CD4-positive, alpha-beta T cell (primary cell): ENCODE data around the gene COX17. TPM values are rescaled to one million over a fixed set of nuclear protein-coding genes. Genes with fewer than 3 reads are reported as not detected.

Experiments used
- ATAC-seq: fragments of 200-7000 bp; cut with Tn5 transposase; one replicate; pipeline ENCODE4 v1.10.0; 2022; ENCODE audit warnings: mild to moderate bottlenecking; ENCODE audit not compliant: poor library complexity
- CTCF ChIA-PET: fragments of 350-600 bp; sonication (Branson Sonifier 250); formaldehyde crosslinking; loops from one replicate; lab custom pipeline; 2021; ENCODE audit warnings: antibody characterized with exemption, inconsistent platforms; lab: Charles Lee
- POLR2A ChIA-PET: fragments of 350-600 bp; sonication (Branson Sonifier 250); formaldehyde crosslinking; loops from one replicate; lab custom pipeline; 2021; ENCODE audit warnings: antibody characterized with exemption, inconsistent platforms; lab: Charles Lee
- DNase-seq, 14 experiments: peaks; one replicate each; pipeline ENCODE4 v3.0.0-alpha.2; 2013 to 2020; ENCODE audit warnings: mixed read lengths in 2 of 14
- H3K27ac ChIP-seq, 2 donors: one replicate each; pipeline versions ENCODE4 v1.5.1 to v1.7.0; 2013; ENCODE audit warnings: low read length in 2 of 2, low read depth in 1 of 2, mild to moderate bottlenecking in 1 of 2
- H3K27me3 ChIP-seq, 2 experiments: 1 replicate in 1 of 2; 2 replicates in 1 of 2; pipeline versions ENCODE4 v1.6.1 to v1.7.0; 2013; ENCODE audit warnings: low read length in 2 of 2, control low read depth in 1 of 2, mild to moderate bottlenecking in 1 of 2, moderate library complexity in 1 of 2; ENCODE audit not compliant: insufficient read depth in 2 of 2, control insufficient read depth in 1 of 2
- H3K36me3 ChIP-seq: one replicate; pipeline ENCODE4 v1.6.1; 2013; ENCODE audit warnings: low read length, control low read depth; ENCODE audit not compliant: insufficient read depth
- H3K4me1 ChIP-seq: one replicate; pipeline ENCODE4 v1.6.1; 2013; ENCODE audit warnings: low read length, control low read depth; ENCODE audit not compliant: insufficient read depth
- H3K4me3 ChIP-seq: one replicate; pipeline ENCODE4 v1.5.1; 2013; ENCODE audit warnings: mild to moderate bottlenecking, low read length, moderate library complexity
- H3K9me3 ChIP-seq, 2 experiments: 1 replicate in 1 of 2; 2 replicates in 1 of 2; pipeline versions ENCODE4 v1.6.1 to v1.7.0; 2013; ENCODE audit warnings: low read length in 2 of 2, mild to moderate bottlenecking in 2 of 2, control low read depth in 1 of 2, moderate library complexity in 1 of 2; ENCODE audit not compliant: control insufficient read depth in 1 of 2, insufficient read depth in 1 of 2
- H3K27ac Mint-ChIP-seq: one replicate; pipeline ENCODE4 v1.8.0; 2020; ENCODE audit warnings: mixed read lengths
- H3K27me3 Mint-ChIP-seq: one replicate; pipeline ENCODE4 v1.8.0; 2021; ENCODE audit warnings: mixed read lengths
- H3K36me3 Mint-ChIP-seq: one replicate; pipeline ENCODE4 v1.8.0; 2021; ENCODE audit warnings: low read depth, mixed read lengths
- H3K4me1 Mint-ChIP-seq: one replicate; pipeline ENCODE4 v1.8.0; 2021; ENCODE audit warnings: low read depth, mixed read lengths
- H3K4me3 Mint-ChIP-seq: one replicate; pipeline ENCODE4 v1.8.0; 2020; ENCODE audit warnings: mild to moderate bottlenecking, mixed read lengths
- H3K9me3 Mint-ChIP-seq: one replicate; pipeline ENCODE4 v1.8.0; 2020; ENCODE audit warnings: mixed read lengths
- intact Hi-C, 2 experiments: fragments of 100-400 bp; cut with DNase I in 1 of 2; cut with micrococcal nuclease in 1 of 2; formaldehyde crosslinking; loops; one replicate each; pipeline versions ENCODE4 v1.15.1 to v1.9.0; 2023 to 2025; cut with DNase I, micrococcal nuclease
- total RNA-seq, 174 experiments: library from RNA in 2 of 174; stranded (reverse) in 2 of 174; gene quantifications; one replicate each; pipeline ENCODE4 v1.2.3 and lab custom pipeline; 2021 to 2026
- TF ChIP-seq, protein P1 (sequence below): fragments of 200-600 bp; IDR thresholded peaks from one replicate; pipeline ENCODE4 v1.8.0; 2022; ENCODE audit warnings: antibody characterized with exemption, mild to moderate bottlenecking

The COX17 gene
- total RNA-seq, 2 experiments from 2014 or later = 24.6 to 26.3 TPM

GRCh38 chr3:119662604-119663373 lies 14.4 kb downstream of the COX17 start:
- no peak overlapping the region for H3K27ac ChIP-seq
- Mint-ChIP-seq H3K36me3 (peaks cover 16% of the 10 kb centered on the region), H3K27ac (no peak overlapping the region), H3K27me3 (no peaks in the 10 kb centered on the region), H3K9me3 (no peaks in the 10 kb centered on the region), H3K4me1 (no peaks in the 10 kb centered on the region), H3K4me3 (no peak overlapping the region)
- CTCF ChIA-PET = no interaction called here
- peaks cover 19% of the 10 kb centered on the region for H3K36me3 ChIP-seq
- intact Hi-C loops = no loop called here
- no peaks in the 10 kb centered on the region for H3K27me3 ChIP-seq
- no peak overlapping the region for H3K4me3 ChIP-seq
- ATAC-seq = no peak
- no peaks in the 10 kb centered on the region for H3K9me3 ChIP-seq
- H3K4me1 ChIP-seq = no peaks in the 10 kb centered on the region
- no peak for DNase-seq
- POLR2A ChIA-PET = no interaction called here
- TF ChIP-seq, protein P1, sequence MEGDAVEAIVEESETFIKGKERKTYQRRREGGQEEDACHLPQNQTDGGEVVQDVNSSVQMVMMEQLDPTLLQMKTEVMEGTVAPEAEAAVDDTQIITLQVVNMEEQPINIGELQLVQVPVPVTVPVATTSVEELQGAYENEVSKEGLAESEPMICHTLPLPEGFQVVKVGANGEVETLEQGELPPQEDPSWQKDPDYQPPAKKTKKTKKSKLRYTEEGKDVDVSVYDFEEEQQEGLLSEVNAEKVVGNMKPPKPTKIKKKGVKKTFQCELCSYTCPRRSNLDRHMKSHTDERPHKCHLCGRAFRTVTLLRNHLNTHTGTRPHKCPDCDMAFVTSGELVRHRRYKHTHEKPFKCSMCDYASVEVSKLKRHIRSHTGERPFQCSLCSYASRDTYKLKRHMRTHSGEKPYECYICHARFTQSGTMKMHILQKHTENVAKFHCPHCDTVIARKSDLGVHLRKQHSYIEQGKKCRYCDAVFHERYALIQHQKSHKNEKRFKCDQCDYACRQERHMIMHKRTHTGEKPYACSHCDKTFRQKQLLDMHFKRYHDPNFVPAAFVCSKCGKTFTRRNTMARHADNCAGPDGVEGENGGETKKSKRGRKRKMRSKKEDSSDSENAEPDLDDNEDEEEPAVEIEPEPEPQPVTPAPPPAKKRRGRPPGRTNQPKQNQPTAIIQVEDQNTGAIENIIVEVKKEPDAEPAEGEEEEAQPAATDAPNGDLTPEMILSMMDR = no peak

GRCh38 chr3:119660474-119661440 lies 16.4 kb downstream of the COX17 start, which contains the start of gene POPDC2:
Gene POPDC2, minus strand, starts transcription at chr3:119660589. Its CDS starts 166 bp downstream, at chr3:119660423.
- H3K27me3 Mint-ChIP-seq = no peaks in the 10 kb centered on the region
- POLR2A ChIA-PET = interaction anchor here (0.9 kb wide), 1 partner anchor 15 kb away, joined by 4 read pairs; no protein-coding TSS in a partner anchor
- Histone ChIP-seq H3K27ac (no peak within 1 kb of the TSS), H3K9me3 (no peaks in the 10 kb centered on the region), H3K4me1 (no peaks in the 10 kb centered on the region), H3K36me3 (peaks cover 5% of the 10 kb centered on the region), H3K27me3 (no peaks in the 10 kb centered on the region), H3K4me3 (no peak within 1 kb of the TSS)
- TF ChIP-seq, protein P1 = no peak
- ATAC-seq (no peak), DNase-seq (no peak)
- no peaks in the 10 kb centered on the region for H3K4me1 Mint-ChIP-seq
- peaks cover 12% of the 10 kb centered on the region for H3K36me3 Mint-ChIP-seq
- H3K27ac Mint-ChIP-seq = no peak within 1 kb of the TSS
- intact Hi-C loops = no loop called here
- H3K9me3 Mint-ChIP-seq = no peaks in the 10 kb centered on the region
- CTCF ChIA-PET = no interaction called here
- H3K4me3 Mint-ChIP-seq = no peak within 1 kb of the TSS

GRCh38 chr3:119659606-119660291 lies 17.5 kb downstream of the COX17 start:
- H3K27ac Mint-ChIP-seq = no peak overlapping the region

More at GRCh38 chr3:119659606-119660291, 17.5 kb downstream of the COX17 start:
- POLR2A ChIA-PET = no interaction called here
- peaks cover 5% of the 10 kb centered on the region for H3K36me3 ChIP-seq
- H3K4me1 ChIP-seq = no peaks in the 10 kb centered on the region
- no peak overlapping the region for H3K4me3 ChIP-seq
- no peak overlapping the region for H3K27ac ChIP-seq
- TF ChIP-seq, protein P1 = no peak
- intact Hi-C loops = no loop called here
- H3K9me3 Mint-ChIP-seq = no peaks in the 10 kb centered on the region
- no peaks in the 10 kb centered on the region for H3K9me3 ChIP-seq
- H3K4me3 Mint-ChIP-seq = no peak overlapping the region
- ATAC-seq (no peak), DNase-seq (no peak)
- CTCF ChIA-PET = no interaction called here
- peaks cover 16% of the 10 kb centered on the region for H3K36me3 Mint-ChIP-seq
- no peaks in the 10 kb centered on the region for H3K27me3 Mint-ChIP-seq
- H3K27me3 ChIP-seq = no peaks in the 10 kb centered on the region
- no peaks in the 10 kb centered on the region for H3K4me1 Mint-ChIP-seq
